NK-92 (cell line): ENCODE data around the gene BCL2L11.

Experiments used
- DNase-seq: peaks from one replicate; lab custom pipeline; 2025; ENCODE audit not compliant: unreplicated experiment; lab: John Stamatoyannopoulos, UW

The BCL2L11 gene

DNA sequence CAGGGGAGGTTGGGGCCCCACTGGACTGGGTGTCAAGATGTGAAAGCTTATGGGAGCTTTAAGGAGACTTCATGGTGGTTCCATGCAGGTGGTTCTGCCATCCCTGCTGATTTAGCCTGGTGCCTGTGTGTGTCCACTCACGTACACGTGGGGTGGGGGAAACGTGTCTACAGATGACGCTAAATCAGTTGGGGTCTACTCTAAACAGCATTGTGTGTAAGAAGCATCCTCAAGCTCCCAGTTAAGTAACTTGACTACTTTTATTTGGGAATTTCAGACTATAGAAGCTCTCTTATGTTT lies 47.1 kb downstream of the BCL2L11 start:
- no peak for DNase-seq

DNA sequence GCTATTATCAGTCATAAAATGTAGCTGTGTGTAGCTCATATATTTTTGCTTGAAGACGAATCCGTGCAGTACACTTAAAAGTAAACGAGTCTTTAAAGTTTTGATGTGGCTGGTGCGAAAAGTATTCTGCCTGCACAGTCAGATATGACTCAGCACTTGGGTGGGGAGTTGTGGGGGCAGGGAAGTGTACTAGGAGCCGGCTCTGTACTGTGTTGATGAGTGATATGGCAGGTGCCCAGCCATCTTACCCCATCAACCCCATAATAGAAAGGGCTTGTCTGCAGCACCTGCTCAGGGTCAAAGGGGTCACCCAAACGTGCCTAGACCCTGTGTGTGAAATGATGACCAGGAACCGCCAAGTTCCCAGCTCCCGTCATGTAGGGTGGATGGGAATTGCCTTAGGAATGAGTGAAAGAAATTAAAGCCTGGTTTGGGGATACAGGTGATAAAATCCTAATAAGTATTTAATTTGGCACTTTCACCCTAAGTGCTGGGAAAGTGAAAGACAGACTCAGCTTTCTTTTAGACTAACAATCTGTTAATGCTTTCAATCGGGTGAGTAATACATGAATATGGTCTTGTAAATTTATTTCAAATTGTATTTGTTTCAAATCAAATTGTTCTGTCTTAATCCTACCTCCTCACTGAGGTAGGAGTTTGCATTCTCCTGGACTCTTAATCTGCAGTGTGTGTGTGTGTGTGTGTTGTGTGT lies 48.0 kb downstream of the BCL2L11 start:
- DNase-seq = no peak

DNA sequence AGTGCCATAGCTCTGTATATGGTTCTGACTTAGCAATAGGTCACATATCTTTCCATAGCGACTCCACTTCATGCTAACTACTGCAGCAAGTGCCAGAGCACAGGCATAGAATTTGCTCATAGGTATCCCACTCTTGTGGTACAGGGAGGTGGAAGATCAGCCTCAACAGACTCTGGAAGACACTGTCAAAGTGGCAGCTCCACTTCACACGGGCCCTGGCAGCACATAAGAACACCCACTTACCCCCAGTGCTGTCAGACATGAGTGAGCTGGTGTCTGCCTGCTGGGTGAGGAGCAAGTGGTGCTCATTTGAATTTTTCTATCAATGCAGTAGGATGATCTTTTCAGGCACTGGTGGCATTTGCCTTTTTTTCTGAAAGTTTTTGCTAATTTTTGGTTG lies 48.6 kb downstream of the BCL2L11 start:
- no peak for DNase-seq

DNA sequence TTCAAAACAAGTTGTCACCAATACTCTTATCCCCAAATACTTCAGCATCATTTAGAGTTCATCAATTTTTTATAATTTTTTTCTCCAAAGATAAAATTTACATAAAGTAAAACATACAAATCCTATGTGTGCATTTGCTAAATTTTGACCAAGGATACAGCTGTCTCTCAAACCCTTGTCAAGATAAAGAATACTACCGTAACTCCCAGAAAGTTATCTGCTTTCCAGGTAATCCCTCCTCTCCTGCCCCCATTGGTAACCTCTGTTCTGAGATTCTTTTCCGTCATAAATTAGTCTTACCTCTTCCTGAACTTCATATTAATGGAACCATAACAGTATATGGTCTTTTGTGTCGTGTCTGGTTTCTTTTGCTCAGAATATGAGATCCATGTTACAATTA lies 49.2 kb downstream of the BCL2L11 start:
- DNase-seq = no peak

DNA sequence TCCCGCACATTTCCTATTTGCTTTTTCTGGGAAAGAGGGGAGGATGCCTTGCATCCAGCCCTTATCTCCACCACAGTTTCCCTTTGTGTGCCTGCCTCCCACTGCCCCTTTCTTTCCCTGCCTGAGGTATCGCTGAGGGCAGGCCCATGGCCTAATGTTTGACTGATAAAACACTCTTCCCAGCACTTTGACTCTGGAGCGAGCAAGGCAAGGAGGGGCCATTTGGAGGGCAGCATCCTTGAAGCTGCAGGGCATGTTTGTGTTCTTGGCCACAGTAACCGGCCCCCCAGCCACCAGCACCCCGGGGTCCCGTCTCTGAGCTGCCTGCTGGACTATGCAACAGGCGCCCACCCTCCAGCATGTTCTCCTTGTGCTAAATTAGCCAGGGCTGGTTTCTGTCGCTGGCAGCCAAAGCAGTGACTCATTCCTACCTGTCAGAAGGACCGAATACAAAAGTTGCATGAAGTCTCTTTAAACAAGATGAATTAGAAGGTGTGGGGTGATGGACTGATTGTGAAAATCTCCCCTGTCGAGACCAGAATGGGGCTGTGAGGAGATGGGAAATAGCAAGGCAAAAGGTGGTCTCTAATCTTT lies 50.7 kb downstream of the BCL2L11 start:
- DNase-seq = no peak

DNA sequence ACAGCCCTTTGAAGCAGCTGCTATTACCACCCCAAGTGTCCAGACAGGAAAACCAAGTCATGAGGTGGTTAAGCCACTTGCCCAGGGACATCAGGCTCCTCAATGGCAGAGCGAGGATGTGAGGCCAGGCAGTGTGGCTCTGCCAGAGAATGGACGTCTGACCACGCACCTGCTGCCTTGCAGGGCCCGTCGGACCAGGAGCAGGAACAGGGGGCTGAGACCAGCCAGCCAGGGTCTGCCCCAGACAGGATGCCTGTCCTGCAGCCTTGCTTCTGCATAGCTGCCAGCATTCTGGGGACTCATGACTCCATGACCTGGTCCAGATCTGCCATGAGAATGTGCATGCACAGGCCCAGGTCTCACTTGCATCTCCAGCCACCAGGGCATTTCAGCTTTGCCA lies 52.0 kb downstream of the BCL2L11 start:
- DNase-seq = no peak

DNA sequence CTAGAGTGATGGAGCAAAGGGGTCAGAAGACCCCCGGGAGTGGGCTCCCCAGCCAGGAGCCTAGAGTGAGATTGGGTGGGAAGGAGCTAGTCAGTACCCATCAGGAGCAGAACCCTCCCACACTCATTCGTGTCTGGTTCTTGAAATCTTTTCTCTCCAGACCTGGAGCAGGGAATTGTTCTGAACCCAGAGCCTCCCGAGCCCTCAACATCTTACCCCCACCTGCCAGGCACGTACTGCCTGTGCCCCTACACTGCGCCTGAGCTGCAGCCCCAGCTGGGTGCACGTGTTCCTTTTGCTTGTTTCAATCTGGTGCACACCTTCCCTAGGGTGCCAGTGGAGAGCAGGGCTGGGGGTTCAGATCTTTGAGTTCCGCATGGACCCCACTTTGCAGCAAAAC lies 52.6 kb downstream of the BCL2L11 start:
- DNase-seq = no peak

DNA sequence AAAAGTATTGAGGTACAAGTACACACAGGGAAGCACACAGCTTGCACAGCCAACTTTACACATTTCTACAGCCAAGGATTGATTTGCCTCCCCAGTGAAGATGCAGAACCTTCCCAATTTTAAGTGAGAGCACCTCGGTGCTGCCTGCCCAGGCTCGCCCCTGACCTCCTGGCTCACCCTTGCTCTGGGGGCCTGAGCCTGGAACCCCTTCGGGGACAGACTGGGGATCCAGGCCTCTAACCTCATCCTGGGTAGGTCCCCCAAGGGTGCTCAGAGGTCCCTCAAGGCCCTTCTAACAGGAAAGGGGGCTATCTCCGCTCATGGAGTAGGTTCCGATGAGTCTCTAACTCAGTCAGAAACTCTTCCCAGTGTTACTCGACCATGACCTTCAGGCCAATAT lies 53.1 kb downstream of the BCL2L11 start:
- DNase-seq = no peak

DNA sequence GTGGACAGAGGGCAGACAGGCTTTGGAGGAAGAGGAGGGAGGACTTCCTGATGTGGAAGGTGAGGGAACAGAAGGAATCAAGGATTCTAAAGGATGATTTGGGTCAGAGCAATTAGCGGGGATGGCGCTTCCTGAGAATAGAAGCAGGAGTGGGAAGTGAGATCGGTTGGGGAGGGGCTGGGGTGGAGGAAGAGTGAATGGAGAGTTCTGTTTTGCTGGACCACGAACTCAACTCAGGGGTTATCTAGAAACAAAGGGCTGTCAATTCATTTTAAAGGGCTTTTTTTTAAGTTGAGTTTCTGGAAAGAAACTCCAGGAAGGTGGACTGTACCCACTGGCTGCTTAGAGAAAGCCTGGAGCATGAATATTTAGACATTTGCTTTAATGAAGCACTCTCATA lies 54.9 kb downstream of the BCL2L11 start:
- DNase-seq = no peak

DNA sequence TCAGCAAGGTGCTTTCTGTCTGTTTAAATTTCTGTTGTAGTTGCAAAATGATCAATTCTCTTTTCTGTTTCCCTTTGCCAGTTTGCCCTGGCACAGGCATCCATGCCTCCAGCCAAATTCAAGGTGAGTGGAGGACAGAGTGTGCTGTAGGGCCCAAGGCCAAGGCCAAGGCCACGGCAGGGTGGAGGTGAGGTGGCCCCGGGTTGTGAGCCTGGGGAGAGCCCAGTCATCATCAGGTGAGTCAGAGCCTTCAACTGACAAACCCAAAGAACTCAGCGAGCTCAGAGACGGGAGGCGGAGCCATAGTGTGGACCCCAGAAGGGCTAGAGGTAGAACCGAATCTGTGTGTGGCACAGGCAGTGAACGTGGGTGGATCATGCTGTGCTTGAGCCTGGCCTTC lies 55.7 kb downstream of the BCL2L11 start:
- no peak for DNase-seq

DNA sequence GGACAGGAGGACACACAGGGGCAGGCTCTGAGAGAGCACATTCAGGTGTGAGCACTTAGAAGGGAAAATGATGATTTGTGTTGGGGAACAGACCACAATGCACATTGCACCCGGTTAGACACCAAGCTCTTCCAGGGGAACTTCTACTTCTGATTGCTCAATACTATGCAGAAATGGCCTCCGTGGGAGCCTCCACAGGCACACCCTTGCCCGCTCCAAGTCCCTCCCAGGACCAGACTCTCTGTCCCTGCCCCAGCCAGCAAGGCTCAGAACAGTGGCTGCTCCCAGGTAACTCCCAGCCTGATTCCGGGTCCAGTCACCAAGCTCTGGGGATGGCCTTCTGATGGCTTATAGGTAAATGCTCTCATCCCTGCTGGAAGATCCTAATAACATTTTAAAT lies 56.2 kb downstream of the BCL2L11 start:
- DNase-seq = no peak

DNA sequence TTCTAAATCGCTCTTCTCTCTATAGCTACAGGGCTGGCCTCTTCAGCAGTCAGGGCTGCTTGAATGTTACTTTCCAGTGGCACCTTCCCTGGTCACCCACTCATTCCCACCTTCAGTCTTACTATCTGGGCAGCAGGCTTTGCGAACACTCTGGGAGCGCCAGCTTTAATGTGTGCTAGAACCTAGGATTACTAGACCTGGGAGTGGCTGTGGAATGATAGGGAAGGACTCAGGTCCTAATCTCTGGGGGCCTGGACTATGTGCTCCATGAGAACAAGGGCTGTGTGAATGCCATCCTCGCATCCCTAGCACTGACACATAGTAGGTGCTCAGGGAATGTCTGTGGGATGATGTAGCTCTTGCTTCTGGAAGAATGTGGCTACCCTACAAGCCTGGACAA lies 57.6 kb downstream of the BCL2L11 start:
- no peak for DNase-seq

DNA sequence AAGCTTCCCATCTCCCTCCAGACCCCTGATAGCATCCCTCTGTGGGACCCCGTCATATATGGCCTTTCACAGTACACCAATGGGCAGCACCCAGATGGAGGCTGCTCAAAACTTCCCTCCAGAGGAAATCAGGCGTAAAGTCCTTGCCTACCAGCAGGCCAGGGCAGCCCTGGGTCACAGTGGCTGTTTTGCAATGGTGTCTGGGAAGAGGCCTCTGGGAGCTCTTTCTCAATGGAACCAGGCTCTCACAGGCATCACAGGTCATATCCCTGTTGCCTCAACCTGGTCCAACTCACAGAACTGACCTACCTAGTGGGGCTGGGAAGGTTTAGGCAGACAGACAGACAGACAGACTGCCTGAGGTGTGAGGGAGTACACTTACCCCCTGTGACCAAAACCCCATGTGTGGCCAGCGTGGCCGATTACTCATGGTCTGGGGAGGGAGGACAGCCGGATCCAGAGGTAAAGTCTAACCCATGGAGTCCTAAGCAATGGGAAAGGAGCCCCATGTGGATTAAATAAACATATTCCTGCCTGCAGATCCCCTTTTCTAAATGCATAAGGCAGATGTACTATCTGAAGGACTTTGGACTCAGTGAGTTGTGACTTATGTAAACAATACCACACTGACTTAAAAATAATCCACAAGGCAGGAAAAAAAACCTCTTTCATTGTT lies 58.2 kb downstream of the BCL2L11 start:
- DNase-seq = no peak

DNA sequence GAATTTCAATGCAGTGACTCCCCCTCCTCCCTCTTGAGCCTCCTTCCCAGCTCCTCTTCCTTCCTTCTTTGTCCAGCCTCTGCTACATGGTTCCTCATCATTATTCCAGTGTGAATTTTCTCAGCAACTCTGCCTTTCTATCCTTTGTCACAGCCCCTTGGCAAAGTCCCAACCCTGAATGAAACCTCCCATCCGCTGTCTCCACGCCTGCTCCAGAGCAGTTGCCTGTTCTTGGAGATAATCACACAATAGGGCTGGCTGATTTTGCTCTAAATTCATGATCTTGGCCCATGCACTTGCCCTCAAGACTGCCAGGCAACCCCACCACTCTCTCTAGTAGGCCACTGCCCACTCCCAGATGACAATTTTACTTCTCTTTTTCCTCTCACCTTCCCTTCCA lies 61.4 kb downstream of the BCL2L11 start:
- no peak for DNase-seq

DNA sequence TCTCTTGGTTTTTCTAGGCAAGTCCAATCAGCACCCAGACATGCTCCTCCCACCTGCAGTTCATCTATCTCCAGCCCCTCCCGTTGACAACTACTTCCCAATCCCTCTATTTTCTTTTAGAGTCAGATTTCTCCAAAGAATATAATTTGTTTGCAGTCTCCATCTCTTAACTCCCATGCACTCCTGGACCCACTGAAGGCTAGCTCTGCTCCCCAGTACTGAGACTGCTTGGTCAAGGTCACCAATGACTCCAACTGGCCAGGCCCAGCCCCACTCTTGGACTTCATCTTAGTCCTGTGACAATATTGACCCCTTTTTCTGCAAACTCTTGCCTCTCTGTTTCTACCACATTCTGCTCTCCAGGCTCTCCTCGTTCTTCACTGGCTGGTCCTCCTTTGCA lies 62.0 kb downstream of the BCL2L11 start:
- DNase-seq = no peak

DNA sequence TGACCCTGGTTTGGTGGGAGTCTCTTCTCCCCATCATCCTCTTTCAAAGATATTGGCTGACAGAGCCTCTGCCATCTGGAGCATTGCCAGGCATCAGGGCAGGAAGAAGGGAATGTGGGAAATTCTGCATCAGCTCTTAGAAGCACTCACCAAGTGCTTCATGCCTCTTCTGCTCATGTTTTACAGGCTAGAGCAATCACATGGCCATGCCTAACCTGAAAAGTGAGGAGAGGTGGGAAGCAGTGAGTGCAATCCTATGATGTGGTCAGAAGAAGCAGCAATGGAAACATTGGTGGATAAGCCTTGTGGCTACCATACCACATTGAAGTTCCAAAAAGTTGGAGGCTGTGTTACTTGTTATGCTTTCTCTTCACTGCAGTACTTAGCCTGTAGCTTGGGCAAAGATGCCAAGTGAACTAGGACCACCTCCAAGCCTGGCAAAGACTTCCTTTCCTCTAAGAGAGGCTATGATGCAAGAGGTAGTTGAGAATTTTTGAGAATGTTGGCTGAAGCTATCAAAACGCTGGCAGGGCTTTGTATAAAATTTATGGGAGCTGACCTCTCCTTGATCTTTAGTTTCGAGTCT lies 64.1 kb downstream of the BCL2L11 start:
- no peak for DNase-seq

DNA sequence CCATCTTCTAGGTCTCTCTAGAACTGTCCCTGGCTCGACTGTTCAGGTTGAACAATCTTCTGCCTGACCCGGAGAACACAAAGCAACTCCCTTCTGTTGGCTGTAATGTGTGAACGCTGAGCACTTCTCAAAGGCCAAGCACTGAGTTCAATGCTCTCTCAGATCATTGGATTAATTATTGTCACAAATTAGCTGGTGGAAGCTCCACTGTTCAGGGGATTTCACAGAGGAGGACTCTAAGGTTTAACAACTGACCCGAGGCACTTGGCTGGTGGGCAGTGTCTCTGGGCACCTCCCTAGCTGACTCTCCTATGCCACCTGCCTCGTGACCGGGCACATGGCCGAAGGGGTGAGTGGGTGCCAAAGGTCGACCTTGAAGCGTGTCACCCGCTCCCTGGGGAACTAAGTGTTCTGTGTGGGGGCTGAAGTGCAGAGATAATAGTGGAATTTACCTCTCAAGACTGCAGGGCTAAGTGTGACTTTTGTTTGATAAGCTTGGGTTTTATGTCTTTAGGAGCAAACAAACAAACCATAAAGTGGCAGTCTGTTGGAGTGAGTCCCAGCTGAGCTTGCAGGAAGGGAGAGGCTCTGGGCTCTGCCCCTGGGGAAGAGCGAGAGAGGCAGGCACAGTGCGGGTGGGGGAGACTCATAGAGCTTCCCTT lies 64.8 kb downstream of the BCL2L11 start:
- DNase-seq = no peak

DNA sequence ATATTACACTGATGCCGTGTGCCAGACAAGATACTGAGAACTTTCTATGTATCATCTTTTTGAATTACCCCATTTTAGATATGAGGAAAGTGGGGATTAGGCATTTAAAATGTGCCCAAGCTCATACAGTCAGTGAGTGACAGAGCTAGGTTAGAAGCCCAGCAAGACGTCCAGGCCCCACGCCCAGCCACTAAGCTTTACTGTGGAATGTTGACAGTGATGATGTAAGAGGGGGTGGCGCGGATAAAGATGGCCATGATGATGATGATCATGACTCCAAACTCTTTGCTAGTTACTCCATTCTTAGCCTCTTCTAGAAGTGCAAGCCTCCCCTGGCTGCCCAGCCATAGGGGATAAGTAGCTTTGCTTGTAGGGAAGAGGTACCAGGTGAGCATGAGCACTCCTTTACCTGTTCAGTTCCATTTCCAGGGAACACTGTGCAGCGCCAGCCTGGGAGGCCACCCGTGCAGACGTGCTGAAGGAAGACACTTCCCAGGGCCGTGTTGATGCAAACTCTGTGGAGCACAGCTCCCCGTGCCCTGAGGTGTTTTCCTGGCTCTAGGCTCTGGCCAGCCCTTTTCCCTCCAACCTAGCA lies 65.5 kb downstream of the BCL2L11 start:
- DNase-seq = no peak

DNA sequence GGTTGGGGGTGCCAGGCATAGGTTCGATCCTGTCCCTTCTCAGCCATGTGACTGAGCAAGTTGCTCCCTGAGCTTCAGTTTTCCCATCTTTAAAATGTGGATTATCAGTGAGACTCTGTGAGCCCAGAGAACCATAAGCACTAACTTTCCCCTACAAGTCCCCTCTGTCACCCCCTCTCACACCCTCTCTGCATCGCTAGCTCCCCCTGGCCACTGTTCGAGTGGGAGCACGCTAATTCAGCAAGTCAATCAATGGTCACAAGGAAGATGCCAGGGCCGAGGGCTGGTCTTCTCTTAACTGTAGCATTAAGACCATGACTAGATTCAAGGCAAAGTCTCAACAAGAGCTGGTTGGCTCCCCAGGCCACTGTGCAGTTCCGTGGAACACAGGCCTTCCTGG lies 66.2 kb downstream of the BCL2L11 start:
- no peak for DNase-seq

DNA sequence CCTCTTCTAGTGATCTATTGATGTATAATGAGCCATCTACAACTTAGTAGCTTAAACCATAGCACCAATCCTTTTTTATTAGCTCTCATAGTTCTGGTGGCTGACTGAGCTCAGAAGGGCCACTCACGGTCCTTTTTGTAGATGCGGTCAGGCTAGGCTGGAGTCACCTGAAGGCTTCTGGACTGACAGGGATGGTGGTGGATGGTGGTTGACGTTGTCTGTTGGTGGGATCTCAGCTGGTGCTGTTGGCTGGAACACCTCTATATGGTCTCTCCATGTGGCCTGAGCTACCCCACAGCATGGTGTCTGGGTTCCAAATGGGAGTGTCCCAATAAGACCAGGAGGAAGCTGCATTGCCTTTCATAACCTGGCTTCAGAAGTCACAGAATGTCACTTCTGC lies 68.0 kb downstream of the BCL2L11 start:
- DNase-seq = no peak

DNA sequence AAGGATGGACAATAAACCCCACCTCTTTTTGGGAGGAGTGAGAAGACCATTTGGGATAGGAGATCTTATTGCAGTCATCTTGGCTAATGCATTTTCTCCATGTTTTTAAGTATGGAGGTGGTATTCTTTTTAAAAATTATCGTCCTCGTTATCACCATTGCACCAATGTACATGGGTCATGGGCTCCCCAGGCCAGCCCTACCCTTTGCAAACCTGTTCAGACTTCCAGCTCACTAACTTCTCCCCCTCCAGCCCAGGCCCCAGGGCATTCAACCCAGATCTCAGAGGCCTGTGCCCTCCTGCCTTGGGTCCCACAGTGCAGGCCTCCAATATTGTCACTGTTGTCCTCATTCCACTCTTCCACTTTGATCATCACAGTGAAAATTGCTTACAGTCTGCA lies 68.4 kb downstream of the BCL2L11 start:
- no peak for DNase-seq
